HG02970 (cell line): ENCODE results near the gene SALL3.
"Not testable (repeated sequence)": the region's sequence is repeated elsewhere in the genome, so short reads cannot be mapped to it uniquely, and the experiment has no call there.

Source experiments
- ATAC-seq: cut with Tn5 transposase; IDR thresholded peaks from one replicate; pipeline ENCODE4 v1.9.1; 2021; ENCODE audit warnings: mild to moderate bottlenecking, moderate library complexity, moderate number of reproducible peaks; ENCODE audit not compliant: unreplicated experiment, low FRiP score

The SALL3 gene

DNA sequence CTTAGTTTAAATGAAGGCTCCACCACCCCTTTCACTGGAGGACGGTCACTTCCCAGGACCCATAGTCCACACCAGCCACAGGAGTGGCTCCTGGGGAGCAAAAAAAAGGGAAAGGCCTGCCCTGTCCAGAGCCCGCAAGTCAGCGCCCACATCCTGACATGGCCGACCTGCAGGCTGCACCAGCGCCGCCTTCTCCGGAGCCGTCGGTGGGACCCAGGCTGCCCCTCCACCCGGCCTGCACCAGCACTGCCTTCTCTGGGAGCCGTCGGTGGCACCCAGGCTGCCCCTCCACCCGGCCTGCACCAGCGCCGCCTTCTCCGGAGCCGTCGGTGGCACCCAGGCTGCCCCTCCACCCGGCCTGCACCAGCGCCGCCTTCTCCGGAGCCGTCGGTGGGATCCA, 14.9 kb upstream of the SALL3 start:
- not testable (repeated sequence) for ATAC-seq

DNA sequence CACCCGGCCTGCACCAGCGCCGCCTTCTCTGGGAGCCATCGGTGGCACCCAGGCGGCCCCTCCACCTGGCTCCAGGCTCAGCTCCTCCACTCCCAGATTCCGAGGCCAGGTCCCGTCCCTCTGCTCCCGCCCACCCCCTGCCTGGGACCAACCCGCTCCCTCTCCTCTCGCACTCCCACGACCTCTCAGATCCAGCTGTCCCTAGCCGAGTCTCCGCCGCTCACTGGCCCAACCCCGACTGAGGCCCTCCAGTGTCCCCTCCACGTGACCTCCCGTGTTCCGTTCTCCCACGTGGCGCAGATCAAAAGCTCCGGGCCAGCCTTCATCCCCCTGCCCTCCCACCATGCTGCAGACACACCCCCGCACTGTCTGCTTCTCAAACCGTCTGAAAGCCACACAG, 14.4 kb upstream of the SALL3 start:
- ATAC-seq, result no peak

DNA sequence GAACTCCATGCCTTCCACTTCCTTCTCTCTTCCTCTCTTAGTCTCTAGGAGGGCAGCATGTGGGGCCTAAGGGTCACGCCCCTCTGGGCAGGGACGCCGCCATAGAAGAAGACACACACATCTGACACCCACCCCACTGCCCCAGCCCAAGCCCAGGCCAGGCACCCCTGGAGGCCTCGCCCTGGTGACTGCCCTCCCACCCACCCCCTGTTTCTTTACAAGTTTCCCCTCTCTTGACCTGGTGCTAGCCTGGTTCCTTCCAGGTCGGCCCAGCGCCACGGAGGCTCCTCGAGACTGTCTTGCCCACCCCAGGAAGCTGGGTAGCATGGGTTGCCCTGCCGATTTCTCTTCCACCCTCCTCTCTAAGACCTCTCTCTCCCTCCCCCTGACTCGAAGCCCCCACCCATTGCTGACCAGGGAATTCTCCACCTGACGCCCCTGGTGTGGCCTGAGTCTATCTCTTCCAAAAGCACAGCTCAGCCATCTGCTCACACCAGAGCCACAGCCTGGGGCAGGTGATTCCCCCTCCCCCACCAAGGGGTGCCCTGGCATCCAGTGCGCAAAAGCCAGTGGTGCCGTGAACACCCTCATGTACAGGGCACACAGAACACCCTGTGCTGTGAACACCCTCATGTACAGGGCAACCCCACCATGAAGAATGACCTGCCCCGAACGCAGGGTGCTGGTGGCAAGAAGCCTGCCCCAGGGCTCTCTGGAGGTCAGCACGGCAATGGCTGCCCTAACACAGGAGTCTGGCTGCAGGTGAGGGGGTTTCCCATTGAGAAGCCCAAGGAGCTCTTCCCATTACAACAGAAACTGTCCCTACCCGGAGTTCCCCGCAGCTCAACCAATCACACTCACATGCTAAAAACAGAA, 13.5 kb upstream of the SALL3 start:
- no peak for ATAC-seq

DNA sequence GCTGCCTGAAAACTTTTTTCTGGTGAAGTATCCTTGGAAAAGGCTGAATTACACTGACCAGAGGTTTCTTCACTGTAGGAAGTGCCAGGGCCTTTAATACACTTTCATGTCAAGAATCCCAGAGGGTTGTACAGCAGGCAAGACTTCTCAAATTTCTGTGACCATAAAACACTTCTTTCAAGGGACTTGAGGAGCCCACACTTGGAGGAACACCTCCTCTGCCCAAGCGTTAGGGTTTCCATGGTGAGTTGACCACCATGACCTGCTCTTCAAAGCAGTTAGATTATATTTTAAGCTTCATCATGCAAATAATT, 12.9 kb upstream of the SALL3 start:
- ATAC-seq, result no peak

DNA sequence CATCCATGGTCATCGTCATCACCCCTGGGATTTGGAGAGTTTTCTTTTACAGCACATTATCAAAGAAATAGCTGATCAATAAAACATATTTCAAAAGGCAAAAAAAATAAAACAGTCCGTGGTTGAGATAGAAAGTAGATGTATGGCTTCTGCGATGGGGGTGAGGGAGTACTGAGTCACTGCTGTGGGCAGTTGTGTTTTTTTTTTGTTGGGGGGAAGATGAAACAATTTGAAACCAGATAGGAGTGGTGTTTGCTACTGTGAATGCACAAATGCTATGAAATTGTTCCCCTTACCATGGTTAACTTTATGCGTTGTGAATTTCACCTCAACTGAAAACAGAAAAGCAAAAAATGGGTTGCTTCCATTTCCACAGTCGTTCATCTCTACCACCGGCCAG, 11.9 kb upstream of the SALL3 start:
- ATAC-seq, result no peak

DNA sequence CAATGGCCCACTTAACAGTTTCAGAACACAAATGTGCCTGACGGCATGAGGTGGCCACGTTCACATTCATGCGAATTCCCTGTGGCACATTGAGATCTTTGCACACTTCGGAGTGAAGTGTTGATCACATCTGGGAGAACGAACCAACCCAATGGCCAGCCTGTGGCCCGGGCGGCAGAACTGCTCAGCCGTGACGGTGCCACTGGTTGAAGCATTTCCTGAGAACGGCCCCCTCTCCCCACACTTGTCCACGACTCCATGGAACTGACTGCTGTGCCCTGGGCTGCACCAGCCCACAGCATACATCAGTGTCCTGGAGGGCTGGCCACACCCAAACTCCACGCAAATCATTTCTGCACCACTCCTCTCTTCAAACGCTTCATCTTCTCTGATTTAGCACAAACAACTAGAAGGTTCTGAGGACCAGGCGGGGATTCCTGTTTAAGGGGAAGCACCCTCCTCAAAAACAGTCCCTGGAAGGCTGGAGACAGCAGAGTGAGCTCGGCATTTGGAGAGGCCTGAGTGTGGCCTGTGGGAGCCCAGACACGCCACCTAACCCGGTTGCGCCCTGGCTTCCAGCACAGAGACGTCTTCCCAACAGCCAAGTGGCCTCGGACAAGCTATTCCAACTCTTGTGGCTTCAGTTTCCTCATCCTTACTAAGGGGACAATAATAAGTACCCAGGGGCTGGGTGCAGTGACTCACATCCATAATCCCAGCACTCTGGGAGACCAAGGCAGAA, 9.9 kb upstream of the SALL3 start:
- ATAC-seq, result no peak

DNA sequence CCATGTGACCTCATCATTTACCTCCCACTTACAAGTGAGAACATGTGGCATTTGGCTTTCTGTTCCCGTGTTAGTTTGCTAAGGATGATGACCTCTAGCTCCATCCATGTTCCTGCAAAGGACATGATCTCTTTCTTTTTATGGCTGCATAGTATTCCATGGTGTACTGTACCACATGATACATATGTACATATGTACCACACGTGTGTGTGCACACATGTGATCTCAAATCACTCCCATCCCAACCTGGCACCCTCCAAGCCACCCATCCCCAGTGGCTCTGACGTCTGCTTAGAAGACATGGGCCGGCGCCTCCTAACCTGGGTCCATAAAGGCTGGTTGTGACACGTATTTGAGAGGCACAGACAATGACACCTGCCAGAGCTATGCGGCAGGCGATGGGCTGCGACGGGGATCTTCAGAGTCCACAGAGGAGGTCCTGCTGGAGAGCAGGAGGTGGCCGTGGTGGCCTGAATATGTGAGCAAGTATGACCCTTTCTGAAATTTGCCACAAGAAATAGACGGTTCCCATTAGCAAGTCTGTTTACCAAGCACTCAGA, 8.8 kb upstream of the SALL3 start:
- no peak for ATAC-seq

DNA sequence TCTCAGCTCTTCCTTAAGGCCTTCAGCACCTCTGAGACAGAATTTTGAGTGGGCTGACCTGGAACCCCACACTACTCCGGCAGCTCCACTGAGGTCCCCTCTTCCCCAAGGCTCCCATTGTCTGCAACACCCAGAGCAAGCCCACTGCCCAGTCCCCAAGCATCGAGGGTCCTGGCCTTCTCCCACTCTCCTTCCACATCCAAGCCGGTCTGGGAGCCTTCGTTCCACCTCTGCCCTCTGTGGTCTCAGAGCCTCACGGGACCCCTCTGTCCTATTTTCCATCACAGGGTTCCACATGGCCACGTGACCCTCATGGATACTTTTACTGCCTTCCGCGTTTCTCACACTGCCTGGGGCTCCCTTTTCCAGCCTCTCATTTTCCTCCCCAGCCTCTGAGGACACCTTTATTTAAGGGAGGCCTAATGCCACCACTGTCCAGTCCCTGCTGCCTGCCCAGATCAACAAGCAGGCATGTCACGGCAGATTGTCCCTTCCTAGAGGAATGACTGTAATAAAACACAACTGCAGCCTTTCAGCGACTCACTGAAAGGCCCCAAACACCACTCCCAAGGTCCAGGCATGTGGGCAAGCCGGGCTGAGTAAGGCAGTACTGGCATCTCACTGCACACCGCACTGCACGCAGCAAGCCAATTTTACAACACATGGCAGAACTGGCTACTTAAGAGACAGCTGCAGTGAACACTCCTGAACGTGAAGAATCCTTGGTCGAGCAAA, 7.9 kb upstream of the SALL3 start:
- no peak for ATAC-seq

DNA sequence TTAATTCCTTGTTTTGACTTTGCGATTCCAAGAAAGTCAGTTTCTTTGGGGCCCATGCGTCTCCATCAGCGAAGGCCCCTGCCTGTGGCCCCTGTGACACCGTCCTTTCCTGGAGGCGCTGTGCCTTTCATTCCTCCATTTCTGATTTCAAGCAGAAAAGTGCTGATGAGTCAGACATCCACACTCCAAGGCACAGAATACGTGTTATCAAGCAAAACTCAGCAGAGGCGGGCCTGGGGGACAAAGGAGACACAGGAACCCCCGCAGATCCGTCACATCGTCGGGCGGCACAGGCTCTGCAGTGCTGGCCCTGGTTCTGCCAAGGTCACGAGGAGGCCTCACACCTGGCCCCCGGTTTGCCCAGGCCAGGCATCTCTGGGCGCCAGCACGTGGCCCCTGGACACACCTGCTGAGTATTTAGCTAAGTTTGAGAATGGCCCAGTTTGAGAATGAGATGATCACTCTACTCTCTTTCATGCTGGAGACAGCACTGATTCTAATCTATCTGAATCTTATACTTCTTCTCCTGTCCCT, 7.2 kb upstream of the SALL3 start:
- ATAC-seq, result no peak

DNA sequence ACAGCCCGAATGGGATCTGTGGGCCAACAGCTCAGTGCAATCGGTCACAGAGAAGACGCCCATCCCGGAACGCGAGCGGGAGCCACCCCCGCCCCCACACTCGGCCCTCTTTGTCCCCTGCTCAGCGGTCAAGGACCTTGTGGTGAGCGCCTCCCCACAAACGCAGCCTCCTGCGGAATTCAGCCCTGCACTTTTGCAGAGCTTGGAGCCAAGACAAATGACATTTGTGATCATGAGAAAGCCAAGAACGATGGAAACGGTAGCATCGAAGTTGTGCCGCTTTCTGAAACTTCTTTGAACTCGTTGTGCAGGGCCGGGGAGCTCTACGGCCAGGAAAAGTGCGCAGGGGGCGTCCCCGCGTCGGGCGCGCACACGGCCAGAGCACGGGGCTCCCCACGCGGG, 6.7 kb upstream of the SALL3 start:
- no peak for ATAC-seq

DNA sequence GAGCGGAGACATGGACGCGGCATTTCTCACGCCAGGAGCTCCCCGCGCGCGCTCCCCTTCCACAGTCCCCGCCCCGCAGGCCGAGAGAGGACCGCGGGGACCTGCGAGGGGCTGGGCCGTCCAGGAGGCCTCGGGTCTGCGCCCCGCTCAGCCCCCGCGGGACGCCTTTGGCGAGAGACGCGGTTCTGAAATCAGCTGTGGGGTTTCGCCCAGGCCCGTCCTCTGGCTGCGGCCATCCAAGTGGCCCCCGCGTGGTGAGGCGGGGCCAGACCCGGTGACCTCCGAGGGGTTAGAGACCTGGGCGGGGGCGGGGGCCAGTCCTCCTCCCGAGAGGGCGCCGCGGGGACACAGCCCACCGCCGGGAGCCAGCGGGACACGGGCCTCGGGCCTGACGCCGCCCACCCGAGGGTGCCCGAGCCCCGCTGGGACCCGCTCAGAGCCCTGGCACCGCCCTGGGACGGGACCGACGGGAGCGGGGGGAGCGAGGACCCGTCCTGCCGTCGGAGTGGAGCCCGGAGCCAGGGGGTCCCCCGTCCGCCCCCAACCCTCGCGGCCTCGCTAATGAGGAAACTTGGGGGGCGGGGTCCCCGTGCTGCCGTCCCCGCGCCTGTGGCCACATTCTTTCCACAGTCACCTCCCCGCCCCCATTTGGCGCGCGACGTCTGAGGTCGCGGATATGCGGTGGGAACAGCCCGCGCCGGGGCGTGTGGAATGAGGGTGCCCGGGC, 6.1 kb upstream of the SALL3 start:
- no peak for ATAC-seq

DNA sequence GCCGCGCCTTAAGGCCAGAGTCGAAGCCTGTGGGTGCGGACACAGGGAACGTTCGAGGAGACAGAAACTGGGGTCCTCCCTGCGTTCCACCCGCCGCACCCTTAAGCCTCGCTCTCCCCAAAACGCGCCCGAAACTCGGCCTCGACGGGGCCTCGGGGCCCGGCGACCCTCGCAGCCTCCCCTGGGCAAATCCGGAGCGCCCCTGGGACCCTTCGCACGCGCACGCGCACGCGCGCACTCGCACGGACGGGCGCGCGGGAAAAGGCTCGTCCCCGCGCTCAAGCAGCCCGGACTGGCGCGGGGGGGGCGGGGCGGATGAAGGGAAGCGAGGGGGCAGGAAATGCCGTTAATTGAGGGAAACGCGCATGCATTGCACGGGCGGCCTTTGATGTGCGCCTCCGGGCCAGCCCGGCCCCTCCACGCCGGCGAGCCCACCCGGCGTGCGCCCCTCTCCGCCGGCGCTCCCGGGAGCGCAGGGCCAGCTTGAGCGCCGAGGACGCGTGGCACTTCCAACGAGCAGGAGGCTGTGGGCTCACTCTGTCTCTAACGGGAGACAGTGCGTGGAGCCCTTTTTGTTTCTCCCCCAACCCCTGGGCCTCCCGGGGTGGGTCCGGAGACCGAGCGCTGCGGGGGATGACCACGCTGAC, 5.4 kb upstream of the SALL3 start:
- ATAC-seq, result no peak

DNA sequence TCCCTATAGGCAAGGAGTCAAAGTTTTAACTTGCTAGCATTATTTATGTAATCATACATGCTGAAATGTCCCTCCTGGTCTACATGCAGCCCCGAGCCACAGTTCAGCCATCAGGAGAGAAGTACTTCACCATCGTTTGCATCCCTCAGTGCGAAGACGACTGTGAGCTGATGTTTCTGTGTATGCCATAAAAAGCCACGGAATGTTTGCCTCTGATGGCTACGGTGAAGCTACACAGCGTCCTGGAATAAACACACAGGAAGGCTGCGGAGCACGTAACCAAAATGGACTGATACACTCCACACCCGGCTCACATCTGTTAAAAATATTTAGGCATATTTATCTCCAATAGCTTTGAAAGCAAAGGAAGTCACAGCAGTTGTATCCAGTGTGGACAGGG, 4.3 kb upstream of the SALL3 start:
- no peak for ATAC-seq

DNA sequence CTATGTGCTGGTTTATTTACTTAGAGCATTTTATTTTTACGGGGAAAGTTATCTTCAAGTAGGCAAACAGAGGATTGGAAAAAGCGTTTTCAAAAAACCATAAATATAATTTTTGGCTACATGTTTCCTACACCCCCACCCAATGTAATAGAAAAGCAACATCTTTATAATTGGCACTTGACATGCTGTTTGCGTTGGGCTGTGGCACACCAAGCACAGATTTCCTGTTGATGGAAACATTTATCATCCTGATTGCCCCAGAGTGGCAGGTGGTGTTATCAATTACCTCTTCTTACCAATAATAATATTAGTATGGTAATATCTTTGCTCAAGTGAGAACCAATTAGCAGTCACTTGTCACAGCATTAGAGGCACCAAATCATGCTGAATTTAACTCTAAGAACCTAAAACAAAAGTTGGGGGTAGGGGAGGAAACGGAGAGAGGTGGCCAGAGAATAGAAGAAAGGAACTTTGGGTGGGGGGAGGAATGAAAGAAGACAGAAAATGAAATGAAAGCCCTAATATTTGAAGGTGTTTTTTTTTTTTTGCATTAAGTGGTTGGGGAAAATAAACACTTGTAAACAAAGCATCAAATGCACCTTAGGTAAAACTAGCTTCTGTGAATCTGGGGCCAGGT, 3.8 kb upstream of the SALL3 start:
- ATAC-seq, result no peak

DNA sequence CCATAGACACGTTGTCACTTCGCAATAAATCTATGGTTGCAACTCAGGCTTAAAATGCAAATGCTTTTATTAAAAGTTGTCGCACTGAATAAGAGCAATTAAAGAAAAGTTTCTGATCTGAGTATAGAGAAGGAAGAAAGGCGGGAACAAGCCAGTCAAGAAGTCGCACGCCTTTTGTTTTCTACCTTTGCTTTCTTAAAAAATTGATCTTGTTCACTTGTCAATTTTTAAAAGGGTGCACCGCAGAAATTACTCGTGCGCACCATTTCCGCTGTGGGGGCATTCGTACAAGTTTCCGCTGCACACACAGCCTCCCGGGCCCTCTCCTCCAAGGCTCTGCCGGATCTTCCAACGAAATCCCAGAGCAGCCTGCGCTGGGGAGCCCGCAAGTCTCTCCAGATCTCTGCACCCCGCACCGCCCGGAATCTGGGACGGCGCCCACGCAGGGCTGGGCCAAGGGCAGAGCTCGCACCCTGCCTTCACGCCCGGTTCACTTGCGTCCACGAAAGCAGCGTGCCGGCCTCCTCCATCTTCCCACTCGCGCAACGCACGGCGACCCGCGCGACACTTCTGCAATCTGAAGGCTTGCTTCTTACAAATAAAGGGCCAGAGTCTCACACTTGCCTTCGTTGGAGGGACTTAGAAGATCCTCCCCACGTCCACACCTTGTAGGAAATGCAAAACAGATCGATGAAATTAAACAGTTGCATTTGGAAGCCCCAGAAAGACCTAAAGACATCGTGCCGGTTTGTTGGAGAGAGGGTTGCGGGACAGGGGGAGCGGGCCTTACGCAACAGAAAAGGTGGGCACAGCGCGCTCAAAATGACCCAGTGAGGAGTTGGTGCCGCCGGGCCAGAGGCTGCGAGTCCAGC, 2.6 kb upstream of the SALL3 start:
- ATAC-seq, result no peak

DNA sequence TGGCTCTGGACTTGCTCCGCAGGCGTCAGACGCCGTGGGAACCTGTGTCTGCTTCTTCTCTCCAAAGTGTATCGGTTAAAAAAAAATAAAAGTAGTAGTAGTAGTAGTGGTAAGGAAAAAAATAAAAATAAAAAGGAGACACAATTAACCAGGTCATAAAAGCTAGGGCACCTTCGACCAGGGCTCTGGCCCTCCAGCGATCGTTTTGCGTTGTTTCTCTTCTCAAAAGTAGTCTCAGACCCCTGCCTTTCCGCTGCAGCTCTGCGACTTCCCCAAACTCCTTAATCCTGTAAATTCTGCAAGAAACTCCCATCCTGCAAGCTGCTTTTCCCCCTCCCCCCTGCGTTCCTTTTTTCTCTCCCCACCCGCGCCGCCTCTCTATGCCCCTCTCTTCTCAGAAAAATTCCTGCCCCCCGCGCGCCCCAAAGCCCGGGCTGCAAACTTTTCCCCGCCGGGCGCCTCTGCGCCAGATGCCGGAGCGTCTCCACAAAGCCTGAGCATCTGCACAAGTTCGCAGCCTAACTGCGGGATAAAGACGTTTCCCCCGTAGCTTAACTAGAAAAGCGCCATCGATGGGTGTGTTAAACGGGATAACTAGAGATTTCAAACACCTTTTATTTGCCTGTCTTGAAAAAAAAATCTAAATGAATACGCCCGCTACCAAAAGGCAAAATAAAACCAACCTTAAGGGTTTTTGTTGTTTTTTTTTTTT, 1.8 kb upstream of the SALL3 start:
- no peak for ATAC-seq

DNA sequence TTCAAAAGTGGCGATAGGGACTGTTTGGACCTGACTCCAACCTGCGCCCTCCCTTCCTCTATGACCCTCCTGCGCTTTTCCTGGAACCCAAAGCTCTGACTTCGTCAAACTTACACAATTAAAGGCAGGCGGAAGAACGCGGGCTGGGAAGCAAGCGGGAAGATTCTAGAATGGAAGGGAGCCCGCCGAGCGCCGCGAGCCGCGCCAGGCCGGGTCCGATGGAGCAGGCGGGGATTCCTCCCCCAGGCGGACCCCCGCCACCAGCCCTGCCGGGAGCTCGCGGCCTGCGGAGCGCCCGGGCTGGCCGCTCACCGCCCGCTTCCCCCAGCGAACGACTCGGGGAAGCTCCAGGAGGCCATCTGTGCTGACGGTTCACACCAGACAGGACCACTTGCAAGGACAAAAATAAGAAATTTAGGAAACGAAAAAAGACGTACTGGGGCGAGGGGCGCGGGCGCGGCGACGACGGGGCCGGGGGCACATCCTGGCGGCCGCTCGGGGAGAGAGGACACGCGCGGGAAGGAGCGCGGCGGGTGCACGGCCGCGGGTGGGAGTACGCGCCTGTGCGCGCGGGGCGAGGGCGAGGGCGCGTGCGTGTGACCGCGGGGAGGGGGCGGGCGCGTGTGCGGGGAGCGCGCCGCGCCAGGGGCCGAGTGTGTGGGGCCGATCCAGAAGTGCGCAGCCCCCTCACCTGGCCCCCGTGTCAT, 1.1 kb upstream of the SALL3 start:
- no peak for ATAC-seq
